ENCODE measurements around the gene MUC5B.

Gene MUC5B

DNA sequence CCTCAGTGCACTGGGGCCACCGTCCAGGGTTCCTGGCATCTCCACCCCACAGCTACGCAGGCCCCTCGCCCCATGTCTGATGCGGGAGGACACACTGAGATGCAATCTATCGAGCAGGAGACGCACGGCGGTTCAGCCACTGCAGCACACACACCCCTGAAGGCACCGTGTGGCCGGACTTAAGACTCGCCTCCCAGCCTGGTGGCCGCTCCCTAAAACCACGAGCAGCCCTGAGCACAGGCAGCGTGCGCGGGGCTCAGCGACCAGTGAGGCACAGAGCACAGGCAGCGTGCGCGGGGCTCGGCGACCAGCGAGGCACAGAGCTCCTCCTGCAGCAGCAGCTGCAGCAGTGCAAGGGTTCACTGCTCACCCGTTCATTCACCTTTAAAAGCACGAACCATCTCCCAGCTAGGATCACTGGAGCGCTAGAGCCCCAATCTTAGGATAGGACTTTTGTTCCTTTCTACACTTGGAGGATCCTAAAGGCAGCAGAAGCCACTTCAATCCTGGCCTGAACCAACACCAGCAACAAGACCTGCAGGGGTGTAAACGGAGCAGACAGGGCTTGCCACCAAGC lies 55.2 kb downstream of the MUC5B start:
- H3K4me1 ChIP-seq (ENCODE audit: control insufficient read depth, insufficient read depth, low read length) = no peaks in the 10 kb centered on the region
- H3K27me3 ChIP-seq (ENCODE audit: control insufficient read depth, insufficient read depth, low read length) = no peaks in the 10 kb centered on the region
- H3K36me3 ChIP-seq (ENCODE audit: control insufficient read depth, insufficient read depth, low read length) = no peaks in the 10 kb centered on the region
- no peaks in the 10 kb centered on the region for H3K9me3 ChIP-seq (ENCODE audit: control insufficient read depth, low read length)
- H3K4me3 ChIP-seq (ENCODE audit: low read length) = no peak overlapping the region
- no peak overlapping the region for H3K9ac ChIP-seq (ENCODE audit: low read length)

DNA sequence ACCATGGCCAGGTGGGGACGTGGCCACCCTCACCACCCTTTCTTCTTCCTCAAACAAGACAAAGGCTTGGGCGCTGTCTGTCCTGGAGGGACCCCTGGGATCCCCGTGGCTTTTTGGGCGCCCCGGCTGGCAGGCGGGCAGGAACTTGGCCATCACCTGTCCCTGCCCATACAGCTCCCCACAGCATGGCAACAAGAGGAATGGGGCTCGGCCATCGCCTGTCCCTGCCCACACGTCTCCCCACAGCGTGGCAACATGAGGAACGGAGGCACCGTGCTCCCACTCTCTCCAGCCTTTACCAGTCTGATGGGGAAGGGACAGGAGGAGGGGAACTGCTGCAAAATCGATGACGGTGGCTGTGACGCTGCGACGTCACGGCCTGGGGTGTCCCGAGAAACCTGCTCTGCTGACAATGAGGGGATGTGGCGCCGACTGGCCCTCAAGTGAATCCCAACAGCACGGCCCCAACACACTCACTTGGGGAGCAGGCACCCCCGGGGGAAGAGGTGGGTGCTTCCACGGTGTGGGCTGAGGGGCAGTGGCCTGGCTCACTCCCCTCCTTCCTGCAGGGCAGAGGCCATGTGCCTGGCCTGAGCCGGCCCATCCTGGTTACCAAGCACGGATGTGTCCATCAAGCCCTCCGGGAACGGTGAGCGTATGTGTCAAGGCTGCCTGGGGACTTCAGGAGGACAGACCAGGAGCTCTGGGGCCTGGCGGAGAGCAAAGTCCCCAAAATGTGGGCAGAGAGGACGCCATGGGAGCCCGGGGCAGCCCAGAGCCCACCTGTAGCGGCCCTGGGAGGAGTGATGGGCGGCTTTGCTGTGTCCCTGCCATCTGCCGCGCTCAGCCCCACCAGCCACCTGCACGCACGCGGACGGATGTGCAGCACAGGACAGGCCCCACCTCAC lies 56.2 kb downstream of the MUC5B start:
- Histone ChIP-seq H3K9me3 (ENCODE audit: control insufficient read depth, low read length) (no peaks in the 10 kb centered on the region), H3K4me1 (ENCODE audit: control insufficient read depth, insufficient read depth, low read length) (no peaks in the 10 kb centered on the region), H3K27me3 (ENCODE audit: control insufficient read depth, insufficient read depth, low read length) (no peaks in the 10 kb centered on the region), H3K9ac (ENCODE audit: low read length) (no peak overlapping the region), H3K4me3 (ENCODE audit: low read length) (no peak overlapping the region), H3K36me3 (ENCODE audit: control insufficient read depth, insufficient read depth, low read length) (no peaks in the 10 kb centered on the region)

DNA sequence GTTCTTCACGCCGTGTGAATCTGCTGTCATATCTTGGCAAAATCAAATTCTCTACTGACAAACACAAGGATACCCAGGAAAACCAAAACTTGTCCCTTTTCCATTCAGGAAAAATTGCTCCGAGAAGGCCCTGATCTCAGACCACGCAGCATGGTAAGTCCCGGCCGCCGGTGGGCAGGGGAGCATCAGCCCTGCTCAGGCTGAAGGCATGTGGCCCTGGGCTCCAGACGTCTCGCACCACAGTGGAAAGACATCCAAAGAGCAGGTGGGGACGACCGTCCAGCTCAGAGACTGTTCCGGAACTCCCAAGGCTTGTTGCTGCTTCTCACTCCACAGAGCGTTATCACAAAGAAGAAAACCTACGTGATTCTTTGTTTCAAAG lies 56.8 kb downstream of the MUC5B start:
- Histone ChIP-seq H3K9me3 (ENCODE audit: control insufficient read depth, low read length) (no peaks in the 10 kb centered on the region), H3K9ac (ENCODE audit: low read length) (no peak overlapping the region), H3K4me1 (ENCODE audit: control insufficient read depth, insufficient read depth, low read length) (no peaks in the 10 kb centered on the region), H3K4me3 (ENCODE audit: low read length) (no peak overlapping the region), H3K27me3 (ENCODE audit: control insufficient read depth, insufficient read depth, low read length) (no peaks in the 10 kb centered on the region), H3K36me3 (ENCODE audit: control insufficient read depth, insufficient read depth, low read length) (no peaks in the 10 kb centered on the region)

DNA sequence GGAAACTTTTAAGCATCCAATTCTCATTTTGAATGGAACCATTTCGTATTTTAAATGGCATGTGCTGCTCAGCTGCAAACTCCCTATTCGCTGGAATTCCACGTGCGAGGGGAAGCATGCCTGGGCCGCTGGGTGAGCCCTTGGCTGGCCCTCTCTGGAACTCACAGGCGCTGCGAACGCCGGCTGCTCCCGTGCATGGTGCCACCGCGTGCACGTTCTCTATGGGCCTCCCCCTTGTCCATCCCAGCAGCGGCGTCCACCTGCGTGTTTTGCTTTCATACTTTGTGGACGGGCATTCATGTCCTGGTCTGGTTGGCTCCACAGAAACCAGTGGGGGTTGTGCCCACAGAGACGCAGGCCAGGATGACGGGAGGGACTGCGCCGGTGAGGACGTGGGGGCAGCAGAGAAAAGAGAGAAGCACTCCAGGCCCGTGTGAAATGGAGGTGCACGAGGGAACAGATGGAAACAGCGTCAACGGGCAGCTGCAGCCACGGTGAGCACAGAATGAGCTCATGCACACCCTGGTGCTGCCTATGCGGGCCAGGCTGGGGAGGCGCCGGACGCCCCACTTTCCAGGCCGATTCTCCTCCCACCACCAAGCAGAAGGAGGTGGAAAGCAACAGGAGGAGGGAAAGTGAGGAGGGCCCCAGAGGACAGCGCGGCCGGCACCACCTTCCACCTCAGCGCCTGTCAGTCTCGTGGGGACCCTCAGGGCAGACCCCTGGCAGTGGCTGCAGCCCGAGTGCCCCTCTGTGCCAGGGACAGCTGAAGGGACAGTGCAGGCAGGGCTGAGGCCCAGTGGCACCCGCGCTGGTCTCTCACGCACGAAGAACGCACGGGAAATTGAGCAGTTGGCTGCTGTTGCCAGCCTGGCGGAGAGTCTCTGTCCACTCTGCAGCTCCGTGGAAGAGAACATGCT lies 57.5 kb downstream of the MUC5B start:
- no peaks in the 10 kb centered on the region for H3K27me3 ChIP-seq (ENCODE audit: control insufficient read depth, insufficient read depth, low read length)
- no peaks in the 10 kb centered on the region for H3K36me3 ChIP-seq (ENCODE audit: control insufficient read depth, insufficient read depth, low read length)
- no peak overlapping the region for H3K9ac ChIP-seq (ENCODE audit: low read length)
- no peaks in the 10 kb centered on the region for H3K9me3 ChIP-seq (ENCODE audit: control insufficient read depth, low read length)
- H3K4me3 ChIP-seq (ENCODE audit: low read length) = no peak overlapping the region
- no peaks in the 10 kb centered on the region for H3K4me1 ChIP-seq (ENCODE audit: control insufficient read depth, insufficient read depth, low read length)

DNA sequence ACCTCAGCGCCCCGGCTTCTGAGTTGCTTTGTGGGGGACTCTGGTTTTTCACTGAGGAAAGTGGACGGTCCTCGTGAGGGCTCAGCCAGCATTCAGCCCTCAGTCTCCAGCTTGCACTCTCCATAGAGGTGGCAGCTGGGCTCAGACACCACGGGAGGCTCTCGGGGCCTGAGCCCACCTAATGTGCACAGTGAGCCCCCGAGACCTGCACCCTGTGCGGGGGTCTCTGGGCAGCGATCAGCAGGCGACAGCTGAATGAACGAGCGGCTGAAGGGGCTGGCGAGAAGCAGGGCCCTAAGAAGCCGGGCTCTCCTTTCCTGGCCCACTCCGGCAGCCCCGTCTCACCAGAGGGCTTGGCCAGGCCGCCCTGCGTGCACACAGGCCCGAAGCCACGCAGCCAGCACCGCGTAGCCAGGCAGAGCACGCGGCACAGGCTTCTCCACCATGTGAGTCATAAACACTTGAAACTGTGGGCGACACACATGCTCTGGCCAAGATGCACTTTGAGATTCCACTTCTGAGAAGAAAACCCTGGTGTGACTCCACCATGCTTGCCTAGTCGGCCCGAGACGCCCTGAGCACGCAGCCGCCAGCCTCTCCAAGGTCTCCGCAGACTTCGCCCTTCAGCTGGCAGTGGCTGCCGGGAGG lies 58.6 kb downstream of the MUC5B start:
- H3K9me3 ChIP-seq (ENCODE audit: control insufficient read depth, low read length) = no peaks in the 10 kb centered on the region
- H3K27me3 ChIP-seq (ENCODE audit: control insufficient read depth, insufficient read depth, low read length) = no peaks in the 10 kb centered on the region
- no peaks in the 10 kb centered on the region for H3K36me3 ChIP-seq (ENCODE audit: control insufficient read depth, insufficient read depth, low read length)
- no peak overlapping the region for H3K4me3 ChIP-seq (ENCODE audit: low read length)
- no peak overlapping the region for H3K9ac ChIP-seq (ENCODE audit: low read length)
- no peaks in the 10 kb centered on the region for H3K4me1 ChIP-seq (ENCODE audit: control insufficient read depth, insufficient read depth, low read length)

DNA sequence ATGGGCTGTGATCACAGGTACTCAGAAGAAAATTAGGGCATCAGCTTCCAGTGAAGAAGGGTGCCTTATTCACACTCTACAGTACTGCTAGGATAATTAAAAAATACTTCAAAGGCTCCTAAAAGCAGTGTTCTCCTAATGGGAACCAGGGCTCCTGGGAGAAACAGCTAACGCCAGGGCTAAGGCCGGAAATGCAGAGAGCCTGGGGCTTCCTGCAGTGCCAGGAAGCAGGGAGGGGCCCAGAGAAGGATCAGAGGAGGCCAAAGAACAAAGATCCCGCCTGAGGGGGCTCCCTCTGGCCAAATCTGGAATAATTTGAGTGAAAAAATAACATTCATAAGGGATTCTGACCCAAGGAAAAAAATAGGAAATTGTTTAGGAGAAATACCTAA lies 59.1 kb downstream of the MUC5B start:
- no peak overlapping the region for H3K4me3 ChIP-seq (ENCODE audit: low read length)
- no peaks in the 10 kb centered on the region for H3K9me3 ChIP-seq (ENCODE audit: control insufficient read depth, low read length)
- no peaks in the 10 kb centered on the region for H3K4me1 ChIP-seq (ENCODE audit: control insufficient read depth, insufficient read depth, low read length)
- H3K36me3 ChIP-seq (ENCODE audit: control insufficient read depth, insufficient read depth, low read length) = no peaks in the 10 kb centered on the region
- H3K27me3 ChIP-seq (ENCODE audit: control insufficient read depth, insufficient read depth, low read length) = no peaks in the 10 kb centered on the region
- no peak overlapping the region for H3K9ac ChIP-seq (ENCODE audit: low read length)

DNA sequence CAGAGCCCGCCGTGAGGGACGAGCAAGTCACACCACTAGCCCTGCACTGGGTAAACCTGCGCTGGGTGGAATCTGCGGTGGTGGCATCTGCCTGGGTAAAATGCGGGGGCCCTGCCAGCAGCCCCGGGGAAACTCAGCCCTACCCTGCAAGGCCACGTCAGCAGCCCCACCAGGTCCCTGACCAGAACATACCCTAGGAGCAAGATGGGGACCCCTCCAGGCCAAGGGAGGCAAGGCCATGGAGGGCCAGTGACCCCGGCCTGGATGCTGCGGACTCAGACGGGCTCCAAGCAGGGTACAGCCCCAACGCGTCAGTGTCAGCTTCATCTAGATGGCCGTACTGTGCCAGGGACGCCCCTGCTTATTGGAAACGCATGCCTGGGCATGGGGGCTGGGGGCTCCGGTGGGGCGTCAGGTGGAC lies 60.2 kb downstream of the MUC5B start:
- Histone ChIP-seq H3K9ac (ENCODE audit: low read length) (no peak overlapping the region), H3K4me3 (ENCODE audit: low read length) (no peak overlapping the region), H3K27me3 (ENCODE audit: control insufficient read depth, insufficient read depth, low read length) (no peaks in the 10 kb centered on the region), H3K4me1 (ENCODE audit: control insufficient read depth, insufficient read depth, low read length) (no peaks in the 10 kb centered on the region), H3K9me3 (ENCODE audit: control insufficient read depth, low read length) (no peaks in the 10 kb centered on the region), H3K36me3 (ENCODE audit: control insufficient read depth, insufficient read depth, low read length) (peaks cover 3% of the 10 kb centered on the region)

DNA sequence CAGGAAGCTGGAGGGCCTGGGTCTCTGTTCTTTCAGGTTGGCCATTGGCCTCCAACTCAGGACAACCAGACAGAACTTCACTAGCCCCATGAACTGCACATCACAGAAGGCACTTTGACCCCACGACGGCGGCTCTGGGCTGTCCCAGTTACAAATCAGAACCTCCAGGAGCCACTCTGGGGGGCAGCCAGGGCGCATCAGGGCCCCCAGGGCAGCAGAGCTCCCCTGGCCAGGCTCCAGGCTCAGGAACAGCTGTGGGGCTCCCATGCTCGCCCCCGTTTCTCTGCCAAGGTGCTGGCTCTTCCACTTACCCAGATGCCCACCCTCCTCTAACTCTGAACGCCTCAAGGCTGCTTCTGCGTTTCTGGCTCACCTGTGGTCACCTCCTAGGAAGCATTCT lies 61.0 kb downstream of the MUC5B start:
- Histone ChIP-seq H3K9me3 (ENCODE audit: control insufficient read depth, low read length) (no peaks in the 10 kb centered on the region), H3K36me3 (ENCODE audit: control insufficient read depth, insufficient read depth, low read length) (peaks cover 11% of the 10 kb centered on the region), H3K4me3 (ENCODE audit: low read length) (no peak overlapping the region), H3K27me3 (ENCODE audit: control insufficient read depth, insufficient read depth, low read length) (no peaks in the 10 kb centered on the region), H3K4me1 (ENCODE audit: control insufficient read depth, insufficient read depth, low read length) (no peaks in the 10 kb centered on the region), H3K9ac (ENCODE audit: low read length) (no peak overlapping the region)

DNA sequence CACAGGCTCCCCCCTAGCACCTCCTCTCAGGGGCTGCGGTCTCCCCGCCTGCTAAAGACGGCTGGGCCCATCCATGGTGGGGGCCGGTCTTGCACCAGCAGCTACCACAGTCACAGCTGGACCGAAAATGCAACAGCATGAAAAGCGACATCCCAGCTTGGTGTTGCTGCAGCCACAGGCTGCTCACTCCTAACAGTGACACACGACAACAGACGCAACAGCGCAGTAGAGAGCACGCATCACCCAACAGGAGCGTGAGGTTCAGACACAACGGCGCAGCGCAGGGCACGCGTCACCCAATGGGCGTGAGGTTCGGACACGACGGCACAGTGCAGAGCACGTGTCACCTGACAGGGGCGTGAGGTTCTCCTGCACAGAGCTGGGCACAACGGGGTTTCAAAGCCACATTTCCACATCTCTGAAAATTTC lies 62.5 kb downstream of the MUC5B start:
- no peak overlapping the region for H3K4me3 ChIP-seq (ENCODE audit: low read length)
- H3K9me3 ChIP-seq (ENCODE audit: control insufficient read depth, low read length) = no peaks in the 10 kb centered on the region
- H3K36me3 ChIP-seq (ENCODE audit: control insufficient read depth, insufficient read depth, low read length) = peaks cover 12% of the 10 kb centered on the region
- no peak overlapping the region for H3K9ac ChIP-seq (ENCODE audit: low read length)
- H3K4me1 ChIP-seq (ENCODE audit: control insufficient read depth, insufficient read depth, low read length) = no peaks in the 10 kb centered on the region
- H3K27me3 ChIP-seq (ENCODE audit: control insufficient read depth, insufficient read depth, low read length) = no peaks in the 10 kb centered on the region

DNA sequence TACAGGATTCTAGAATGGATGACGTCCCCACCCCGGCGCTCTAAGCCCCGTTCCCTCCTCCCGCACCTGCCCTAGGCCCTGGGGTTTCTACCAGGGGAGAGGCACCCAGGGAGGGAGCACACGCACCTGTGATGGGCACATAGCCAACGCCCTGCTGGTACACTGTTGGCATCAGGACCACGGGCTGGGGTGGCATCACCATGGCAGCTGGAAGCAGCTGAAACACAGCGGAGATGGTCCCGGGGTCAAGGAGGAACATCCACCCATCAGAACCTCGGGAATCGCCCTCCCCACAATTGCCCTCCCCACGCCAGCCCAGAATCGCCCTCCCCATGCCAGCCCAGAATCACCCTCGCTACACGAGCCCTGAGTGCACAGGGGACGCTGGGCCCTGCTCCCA lies 63.0 kb downstream of the MUC5B start:
- Histone ChIP-seq H3K9ac (ENCODE audit: low read length) (no peak overlapping the region), H3K4me1 (ENCODE audit: control insufficient read depth, insufficient read depth, low read length) (no peaks in the 10 kb centered on the region), H3K27me3 (ENCODE audit: control insufficient read depth, insufficient read depth, low read length) (no peaks in the 10 kb centered on the region), H3K4me3 (ENCODE audit: low read length) (no peak overlapping the region), H3K36me3 (ENCODE audit: control insufficient read depth, insufficient read depth, low read length) (peaks cover 12% of the 10 kb centered on the region), H3K9me3 (ENCODE audit: control insufficient read depth, low read length) (no peaks in the 10 kb centered on the region)

DNA sequence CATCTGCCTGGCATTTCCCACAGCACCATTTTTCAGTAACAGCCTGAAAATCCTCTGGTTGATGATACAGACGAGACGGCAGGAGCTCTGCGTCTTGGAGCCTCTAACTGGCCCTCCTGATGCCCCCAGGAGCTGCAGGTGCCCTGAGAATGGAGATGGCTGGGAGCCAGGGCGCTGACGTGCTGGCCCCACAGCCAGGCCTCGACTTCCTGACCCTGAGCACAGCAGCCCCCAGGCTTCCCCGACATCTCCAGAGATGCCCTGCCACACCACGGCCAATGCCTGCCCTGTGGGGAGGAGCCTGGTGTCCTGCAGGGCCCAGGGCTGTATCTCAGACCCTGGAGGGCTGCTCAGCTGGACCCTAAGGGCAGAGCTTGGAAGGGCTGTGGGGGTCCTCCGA lies 65.1 kb downstream of the MUC5B start:
- H3K4me3 ChIP-seq (ENCODE audit: low read length) = no peak overlapping the region
- H3K36me3 ChIP-seq (ENCODE audit: control insufficient read depth, insufficient read depth, low read length) = peaks cover 12% of the 10 kb centered on the region
- no peaks in the 10 kb centered on the region for H3K9me3 ChIP-seq (ENCODE audit: control insufficient read depth, low read length)
- H3K27me3 ChIP-seq (ENCODE audit: control insufficient read depth, insufficient read depth, low read length) = no peaks in the 10 kb centered on the region
- no peak overlapping the region for H3K9ac ChIP-seq (ENCODE audit: low read length)
- no peaks in the 10 kb centered on the region for H3K4me1 ChIP-seq (ENCODE audit: control insufficient read depth, insufficient read depth, low read length)
